ENCODE data around the gene SAMD8.
"Not testable (repeated sequence)": the region's sequence is repeated elsewhere in the genome, so short reads cannot be mapped to it uniquely, and the experiment has no call there.

Gene SAMD8

GRCh38 chr10:75140246-75140645 lies 28.8 kb downstream of the SAMD8 start:
- no peak for DNase-seq (ENCODE audit: low read depth)

GRCh38 chr10:75143353-75143752 lies 31.9 kb downstream of the SAMD8 start:
- no peak for DNase-seq (ENCODE audit: low read depth)

DNA sequence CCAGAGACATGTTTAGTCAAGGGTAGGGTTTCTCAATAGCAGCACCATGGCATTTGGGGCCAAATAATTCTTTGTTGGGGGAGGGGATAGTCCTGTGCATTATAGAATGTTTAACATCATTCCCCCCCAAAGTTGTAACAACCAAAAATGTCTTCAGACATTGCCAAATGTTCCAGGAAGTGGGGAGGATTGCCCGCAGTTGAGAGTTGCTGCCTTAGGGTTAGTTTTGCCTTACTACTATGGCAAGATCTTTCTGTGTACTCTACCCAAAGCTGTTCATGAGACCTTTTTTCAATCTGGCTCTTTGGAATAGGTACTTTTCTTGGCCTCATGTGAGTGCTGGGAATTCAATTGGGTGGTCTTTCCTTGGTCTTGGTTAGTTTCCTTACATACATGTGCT lies 34.1 kb downstream of the SAMD8 start:
- no peak for DNase-seq (ENCODE audit: low read depth)

DNA sequence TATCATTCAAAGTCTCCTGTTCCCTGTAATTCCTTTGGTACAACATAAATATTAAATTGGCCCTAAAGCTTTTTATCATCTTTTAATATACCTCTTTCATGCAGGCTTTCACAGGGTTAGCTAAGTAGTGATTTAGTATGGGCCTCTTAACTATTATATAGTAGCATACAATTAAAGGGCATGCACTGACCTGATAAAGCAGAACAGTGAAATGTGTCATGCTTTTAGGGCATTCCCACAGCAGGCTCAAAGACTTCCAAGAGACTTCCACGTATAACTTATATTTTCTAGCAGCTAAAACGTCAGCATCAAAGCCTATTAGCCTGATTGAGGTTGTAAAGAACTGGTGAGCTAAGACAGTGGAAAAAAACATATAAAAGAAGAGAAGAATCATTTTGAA lies 35.3 kb downstream of the SAMD8 start:
- DNase-seq (ENCODE audit: low read depth): no peak

GRCh38 chr10:75150656-75151055 lies 39.2 kb downstream of the SAMD8 start:
- no peak for DNase-seq (ENCODE audit: low read depth)

- DNase-seq (ENCODE audit: low read depth): no peak
These were observed 48.1 kb downstream of the SAMD8 start for GRCh38 chr10:75159519-75159918.

- no peak for DNase-seq (ENCODE audit: low read depth)
These were observed 54.5 kb downstream of the SAMD8 start for GRCh38 chr10:75165684-75166622.

DNA sequence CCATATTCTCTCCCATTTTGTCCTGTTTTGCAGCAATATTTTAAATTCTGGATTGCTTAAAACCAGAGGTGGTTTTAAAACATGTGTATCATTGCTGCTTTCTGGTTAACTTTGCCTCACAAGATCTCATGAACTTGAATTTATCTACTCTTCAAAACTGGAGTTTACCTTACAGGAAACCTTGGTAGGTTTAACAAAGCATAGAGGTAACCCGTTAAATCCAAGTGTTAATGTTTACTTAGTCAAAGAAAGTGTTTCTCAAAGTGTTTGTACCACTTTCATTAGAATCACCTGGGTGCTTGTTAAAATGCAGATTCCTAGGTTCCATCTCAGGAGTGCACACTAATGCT lies 55.1 kb downstream of the SAMD8 start:
- no peak for DNase-seq (ENCODE audit: low read depth)

DNA sequence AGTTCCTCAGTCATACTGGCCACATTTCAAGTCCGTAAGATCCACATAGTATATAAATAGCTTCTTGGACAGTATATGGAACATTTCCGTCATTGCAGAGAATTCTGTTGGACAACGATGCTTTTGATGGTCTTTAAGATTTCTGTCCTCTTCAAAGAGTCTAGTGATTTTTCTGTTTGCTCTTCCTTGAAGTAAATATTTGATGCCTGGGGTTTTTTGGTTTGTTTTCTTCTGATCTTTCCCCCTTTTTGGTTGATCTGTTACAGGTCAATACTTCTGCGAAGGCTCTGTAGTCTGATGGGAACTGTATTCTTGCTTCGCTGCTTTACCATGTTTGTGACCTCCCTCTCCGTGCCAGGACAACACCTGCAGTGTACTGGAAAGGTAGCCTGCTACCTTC lies 56.8 kb downstream of the SAMD8 start:
- no peak for DNase-seq (ENCODE audit: low read depth)

DNA sequence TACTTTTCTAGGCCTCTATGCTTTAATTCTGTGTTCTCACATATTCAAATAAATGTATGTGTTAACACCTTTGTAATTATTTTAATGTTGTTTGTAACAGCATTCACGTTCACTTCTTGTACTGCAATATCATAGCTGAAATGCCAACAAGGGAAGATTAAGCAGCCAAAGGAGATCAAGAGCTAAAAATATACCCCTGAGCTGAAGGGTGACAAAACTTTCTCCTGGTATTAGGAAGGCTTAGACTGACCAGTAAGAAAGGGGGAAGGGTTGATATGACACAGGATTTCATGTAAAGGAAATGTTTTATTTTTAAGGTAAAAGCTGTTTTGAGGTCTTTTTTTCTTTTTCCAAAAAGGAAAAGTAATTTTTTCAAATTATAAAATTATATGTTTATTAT lies 58.8 kb downstream of the SAMD8 start:
- no peak for DNase-seq (ENCODE audit: low read depth)

DNA sequence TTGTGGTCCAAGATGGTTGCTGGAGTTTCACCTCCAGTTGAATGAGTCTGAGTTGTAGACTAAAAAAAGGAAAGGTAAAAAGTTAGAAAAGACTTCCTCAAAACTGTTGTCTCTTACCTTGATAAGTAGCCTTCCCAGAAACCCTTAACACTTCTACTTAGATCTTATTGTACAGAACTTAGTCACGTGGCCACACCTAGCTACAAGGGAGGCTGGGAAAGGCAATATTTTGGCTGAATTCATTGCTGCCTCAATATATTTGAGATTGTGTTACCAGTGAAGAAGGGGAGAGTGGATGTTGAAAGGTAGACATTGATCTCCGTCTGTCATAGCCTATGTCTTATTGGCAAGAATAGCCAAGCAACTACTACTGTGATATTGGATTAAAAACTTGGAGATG lies 63.6 kb downstream of the SAMD8 start:
- DNase-seq (ENCODE audit: low read depth): no peak

GRCh38 chr10:75176046-75176445 lies 64.6 kb downstream of the SAMD8 start:
- DNase-seq (ENCODE audit: low read depth): no peak

GRCh38 chr10:75176736-75177135 lies 65.3 kb downstream of the SAMD8 start:
- DNase-seq (ENCODE audit: low read depth): no peak

DNA sequence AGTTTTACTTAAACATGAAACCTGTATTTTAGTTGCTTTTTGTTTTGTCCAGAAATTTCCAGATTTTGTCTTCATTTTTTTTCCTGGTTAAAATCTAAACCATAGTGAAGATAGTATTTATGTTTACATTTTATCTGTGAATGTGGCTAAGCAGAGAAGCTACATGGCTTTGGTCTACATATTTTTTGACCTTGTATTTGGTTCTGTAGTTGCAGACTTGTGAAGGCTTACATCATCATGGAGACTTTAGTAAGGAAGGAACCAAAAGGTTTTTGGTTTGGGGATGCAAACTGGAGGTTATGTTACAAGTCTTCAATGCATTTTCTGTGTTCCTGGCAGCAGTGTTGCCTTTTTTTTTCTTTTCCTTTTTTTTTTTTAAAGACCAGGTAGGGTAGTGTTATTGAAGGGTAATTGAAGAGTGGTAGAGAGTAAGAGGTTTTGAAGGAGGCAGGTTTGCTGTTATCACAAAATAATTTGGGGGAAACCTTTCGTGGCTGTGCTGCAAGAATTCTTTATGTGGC lies 68.3 kb downstream of the SAMD8 start:
- DNase-seq (ENCODE audit: low read depth): no peak

GRCh38 chr10:75180592-75180991 lies 69.1 kb downstream of the SAMD8 start:
- no peak for DNase-seq (ENCODE audit: low read depth)

DNA sequence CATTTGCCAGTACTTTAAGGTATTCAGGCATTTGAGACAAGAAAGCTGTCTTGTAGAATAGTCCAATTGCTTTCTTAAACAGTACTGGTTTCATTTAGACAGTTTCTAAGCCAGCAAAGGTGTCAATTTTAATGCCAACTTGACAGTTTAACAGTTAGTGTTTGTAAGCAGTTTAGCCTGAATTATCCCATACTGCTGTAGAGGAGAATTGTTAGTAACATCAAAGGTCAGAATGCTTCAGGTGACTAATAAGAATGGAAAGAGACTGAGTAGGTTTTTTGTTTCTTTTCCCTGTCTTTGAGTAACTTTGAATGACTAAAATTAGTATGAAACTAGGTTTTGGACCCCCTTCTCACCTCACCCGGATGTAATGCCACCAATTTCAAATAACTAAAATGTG lies 69.6 kb downstream of the SAMD8 start:
- DNase-seq (ENCODE audit: low read depth): no peak

DNA sequence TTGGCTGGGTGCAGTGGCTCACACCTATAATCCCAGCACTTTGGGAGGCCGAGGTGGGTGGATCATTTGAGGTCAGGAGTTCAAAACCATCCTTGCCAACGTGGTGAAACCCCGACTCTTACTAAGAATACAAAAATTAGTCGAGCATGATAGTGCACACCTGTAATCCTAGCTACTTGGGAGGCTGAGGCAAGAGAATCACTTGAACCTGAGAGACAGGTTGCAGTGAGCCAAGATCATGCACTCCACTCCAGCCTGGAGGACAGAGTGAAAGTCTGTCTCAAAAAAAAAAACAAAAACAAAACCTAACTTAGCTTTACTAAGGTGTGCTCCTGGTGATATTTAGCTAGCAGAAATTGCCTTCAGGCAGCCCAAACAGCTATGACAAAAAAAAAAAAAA lies 74.9 kb downstream of the SAMD8 start:
- no peak for DNase-seq (ENCODE audit: low read depth)

DNA sequence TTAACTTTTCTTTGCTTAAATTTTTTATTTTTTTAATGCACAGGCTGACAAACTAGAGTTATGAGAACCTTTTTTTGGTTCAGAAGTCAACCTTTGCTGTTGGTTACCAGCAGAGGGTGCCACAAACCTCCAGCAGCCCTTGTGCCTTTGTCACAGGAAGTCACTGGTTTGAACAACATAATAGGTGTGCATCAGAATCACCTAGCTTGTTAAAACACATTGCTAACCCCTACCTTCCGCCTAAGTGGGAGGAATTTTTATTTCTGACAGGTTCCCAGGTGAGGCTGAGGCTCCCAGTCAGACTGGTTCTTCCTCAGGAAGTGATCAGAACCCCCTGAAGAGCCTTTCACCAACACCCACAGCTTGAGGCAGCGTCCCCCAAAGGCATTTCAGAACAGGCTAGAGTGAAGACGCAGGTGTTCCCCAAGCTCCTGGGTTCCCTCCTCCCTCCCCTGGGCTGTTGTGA lies 76.5 kb downstream of the SAMD8 start:
- peak; percentile 44 for DNase-seq (ENCODE audit: low read depth)

DNA sequence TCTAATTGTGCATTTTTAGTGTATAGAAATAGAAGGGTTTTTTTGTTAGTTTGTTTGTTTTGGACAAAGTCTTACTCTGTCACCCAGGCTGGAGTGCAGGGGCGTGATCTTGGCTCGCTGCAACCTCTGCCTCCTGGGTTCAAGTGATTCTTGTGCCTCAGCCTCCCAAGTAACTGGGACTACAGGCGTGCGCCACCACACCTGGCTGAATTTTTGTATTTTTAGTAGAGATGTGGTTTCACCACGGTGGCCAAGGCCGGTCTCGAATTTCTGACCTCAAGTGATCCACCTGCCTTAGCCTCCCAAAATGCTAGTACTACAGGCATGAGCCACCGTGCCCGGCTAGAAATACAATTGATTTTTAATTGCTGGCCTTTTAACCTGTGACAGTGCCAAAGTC lies 77.1 kb downstream of the SAMD8 start:
- not testable (repeated sequence) for DNase-seq (ENCODE audit: low read depth)

- no peak for DNase-seq (ENCODE audit: low read depth)
These were observed 78.0 kb downstream of the SAMD8 start for GRCh38 chr10:75189266-75190096.

DNA sequence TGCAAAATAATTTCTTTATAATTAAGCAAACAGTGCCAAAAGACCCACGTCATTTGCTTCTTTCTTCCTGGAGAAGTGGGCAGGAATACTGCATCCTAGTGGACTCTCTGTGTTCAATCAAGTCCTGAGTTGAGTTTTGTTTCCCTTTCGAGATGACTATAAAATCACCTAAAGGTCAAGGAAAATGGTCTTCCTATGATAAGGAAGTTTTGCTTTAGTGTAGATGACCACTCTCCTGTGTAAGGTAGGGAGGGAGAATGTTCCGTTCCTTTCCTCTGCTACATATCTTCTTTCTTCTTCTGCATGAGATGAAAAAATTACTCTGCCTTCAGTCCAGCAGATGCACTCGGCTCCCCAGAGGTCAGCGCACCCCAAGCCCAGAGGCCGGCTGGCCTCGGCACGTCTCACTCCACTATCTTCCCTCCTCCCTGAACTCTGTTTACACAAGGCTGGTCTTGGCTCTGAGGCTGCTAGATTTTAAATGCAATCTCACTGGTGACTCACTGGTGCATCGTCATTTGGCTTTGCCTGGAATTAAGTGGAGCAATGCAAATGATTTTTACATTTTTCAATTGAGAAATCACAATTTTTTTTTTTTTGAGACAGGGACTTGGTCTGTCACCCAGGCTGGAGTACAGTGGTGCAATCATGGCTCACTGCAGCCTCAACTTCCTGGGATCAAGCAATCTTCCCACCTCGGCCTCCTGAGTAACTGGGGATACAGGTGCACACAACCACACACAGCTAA lies 80.5 kb downstream of the SAMD8 start:
- no peak for DNase-seq (ENCODE audit: low read depth)

DNA sequence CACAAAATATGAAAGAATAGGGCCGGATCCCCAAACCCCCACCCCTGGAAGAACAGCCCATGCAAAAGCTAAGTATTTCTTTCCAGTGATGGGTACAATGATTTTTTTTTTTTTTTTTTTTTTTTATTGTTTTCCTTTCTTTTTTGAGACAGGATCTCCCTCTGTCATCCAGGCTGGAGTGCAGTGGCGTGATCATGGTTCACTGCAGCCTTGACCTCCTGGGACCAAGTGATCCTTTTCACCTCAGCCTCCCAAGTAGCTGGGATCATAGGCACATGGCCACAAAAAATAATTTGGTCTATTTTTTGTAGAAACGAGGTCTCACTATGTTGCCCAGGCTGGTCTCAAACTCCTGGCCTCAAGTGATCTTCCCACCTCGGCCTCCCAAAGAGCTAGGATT lies 83.2 kb downstream of the SAMD8 start:
- DNase-seq (ENCODE audit: low read depth): not testable (repeated sequence)
